Fibroblast of mammary gland (primary cell): ENCODE results near the gene PLXNA4.

ENCODE experiments used
- DNase-seq: peaks from one replicate; pipeline ENCODE4 v3.0.0-alpha.2; 2010; ENCODE audit warnings: low read depth
- H3K4me3 ChIP-seq: 2 replicates; pipeline ENCODE4 v1.5.1; 2011; ENCODE audit warnings: low read depth, mild to moderate bottlenecking, low read length, moderate library complexity; ENCODE audit not compliant: control insufficient read depth
- CTCF ChIP-seq: conservative IDR thresholded peaks from 2 replicates; pipeline ENCODE4 v1.5.1; 2011; ENCODE audit warnings: low read depth, low read length, inconsistent platforms; ENCODE audit not compliant: control insufficient read depth, insufficient read depth

The PLXNA4 gene

GRCh38 chr7:132579260-132579899 is 3.1 kb upstream of the PLXNA4 start:
- no peak overlapping the region for H3K4me3 ChIP-seq
- TF ChIP-seq CTCF: no peak
- no peak for DNase-seq

GRCh38 chr7:132578826-132579225 is 2.6 kb upstream of the PLXNA4 start:
- DNase-seq: no peak
- TF ChIP-seq CTCF: no peak
- H3K4me3 ChIP-seq: no peak overlapping the region

- H3K4me3 ChIP-seq: no peak overlapping the region
- TF ChIP-seq CTCF: no peak
- no peak for DNase-seq
Measured at GRCh38 chr7:132578050-132578370, 1.7 kb upstream of the PLXNA4 start.

GRCh38 chr7:132577206-132578049 is 1.2 kb upstream of the PLXNA4 start:
- no peak for TF ChIP-seq CTCF
- H3K4me3 ChIP-seq: no peak overlapping the region
- DNase-seq: peak; percentile 43

GRCh38 chr7:132576721-132577085 is 433 bp upstream of the PLXNA4 start:
- no peak for DNase-seq
- no peak for TF ChIP-seq CTCF
- H3K4me3 ChIP-seq: no peak overlapping the region

GRCh38 chr7:132575419-132575981 is 770 bp downstream of the PLXNA4 start:
- DNase-seq: peak; percentile 29
- peak; percentile 2 for TF ChIP-seq CTCF
- H3K4me3 ChIP-seq: no peak overlapping the region
